PFSK-1 (cell line): ENCODE data around the gene TENM3.

ENCODE experiments used
- POLR2AphosphoS5 ChIP-seq: IDR thresholded peaks from 2 replicates; pipeline ENCODE4 v1.6.1; 2012; ENCODE audit warnings: low read depth, mild to moderate bottlenecking, control low read depth, low read length, moderate library complexity
- SIN3A ChIP-seq: IDR thresholded peaks from 2 replicates; pipeline ENCODE4 v1.6.1; 2012; ENCODE audit warnings: mild to moderate bottlenecking, low read length, moderate library complexity, borderline replicate concordance; ENCODE audit not compliant: insufficient read depth

DNA sequence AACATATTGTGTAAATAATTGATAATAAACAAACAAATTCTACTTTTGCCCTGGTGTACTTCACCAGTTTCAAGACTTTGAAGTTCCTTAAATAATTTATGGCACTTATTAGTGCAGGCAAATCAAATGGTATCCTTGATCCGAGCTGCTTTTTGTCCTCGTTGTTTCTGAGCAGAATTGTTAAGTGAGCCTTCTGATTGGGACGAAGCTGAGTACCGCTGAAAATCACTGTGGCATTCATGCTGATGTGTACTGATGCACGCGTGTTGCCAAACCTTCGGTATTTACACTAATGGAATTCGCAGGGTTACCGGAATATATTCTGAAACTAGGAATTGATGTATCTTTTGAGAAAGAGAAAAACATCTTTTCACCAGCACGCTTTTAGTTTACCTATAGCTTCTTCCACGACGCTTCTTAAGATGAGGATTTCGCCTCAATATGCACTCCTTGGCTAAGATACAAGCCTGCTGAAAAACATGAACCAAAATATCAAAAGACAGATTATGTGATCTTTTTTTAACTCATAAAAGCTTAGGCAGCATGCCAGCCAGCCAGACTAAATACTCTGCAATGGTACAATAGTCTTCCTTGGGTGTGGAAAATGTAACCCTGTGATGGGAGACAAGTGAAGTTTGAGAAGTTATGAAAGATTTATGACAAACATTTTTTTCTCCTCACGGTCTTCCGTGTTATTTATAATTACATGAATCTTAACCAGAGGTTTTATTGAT lies 48.9 kb upstream of the TENM3 start:
- no peak for TF ChIP-seq SIN3A
- no peak for TF ChIP-seq POLR2AphosphoS5
